Nucleus accumbens (tissue), 56 donors: ENCODE measurements around the gene ELFN1.

Experiments used
- DNase-seq, 56 donors: peaks; one replicate each; lab custom pipeline; 2025; lab: John Stamatoyannopoulos, UW

Gene ELFN1

DNA sequence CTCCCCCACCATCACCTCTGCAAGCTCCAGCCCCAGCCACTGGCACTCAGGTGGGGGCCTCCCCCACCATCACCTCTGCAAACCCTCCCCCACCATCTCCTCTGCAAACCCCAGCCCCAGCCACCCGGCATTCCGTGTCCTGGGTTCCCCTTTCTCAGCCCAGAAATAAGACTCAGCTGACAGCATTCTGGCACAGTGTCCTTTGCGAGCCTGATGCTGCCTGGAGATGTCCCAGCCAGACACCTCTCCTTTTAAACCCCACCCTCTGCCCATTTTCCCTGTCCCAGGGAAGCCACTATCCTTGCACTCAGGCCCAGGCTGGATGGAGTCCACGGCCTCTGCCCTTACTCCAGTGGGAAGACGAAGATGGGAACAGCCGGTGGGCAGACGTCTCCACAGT is 49.8 kb downstream of the ELFN1 start:
- DNase-seq, result no peak

DNA sequence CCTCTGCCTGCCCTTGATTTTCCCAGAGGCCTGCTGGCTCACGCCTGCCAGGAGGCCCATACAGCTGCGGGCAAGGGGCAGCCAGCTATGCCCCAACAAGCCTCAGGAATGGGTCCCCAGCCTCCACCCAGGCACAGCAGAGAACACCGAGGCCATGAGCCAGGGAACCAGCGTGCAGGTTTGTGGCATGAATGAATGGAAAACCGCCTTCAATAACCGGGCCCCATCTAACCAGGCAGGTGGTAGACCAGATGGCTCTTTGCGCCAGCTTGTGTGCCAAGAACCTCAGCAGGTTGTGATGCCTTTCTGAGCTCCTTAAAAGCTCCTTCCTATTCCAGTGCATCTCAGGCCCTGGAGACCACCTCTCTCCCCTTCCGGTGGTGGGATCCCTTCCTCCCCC is 50.2 kb downstream of the ELFN1 start:
- no peak for DNase-seq

DNA sequence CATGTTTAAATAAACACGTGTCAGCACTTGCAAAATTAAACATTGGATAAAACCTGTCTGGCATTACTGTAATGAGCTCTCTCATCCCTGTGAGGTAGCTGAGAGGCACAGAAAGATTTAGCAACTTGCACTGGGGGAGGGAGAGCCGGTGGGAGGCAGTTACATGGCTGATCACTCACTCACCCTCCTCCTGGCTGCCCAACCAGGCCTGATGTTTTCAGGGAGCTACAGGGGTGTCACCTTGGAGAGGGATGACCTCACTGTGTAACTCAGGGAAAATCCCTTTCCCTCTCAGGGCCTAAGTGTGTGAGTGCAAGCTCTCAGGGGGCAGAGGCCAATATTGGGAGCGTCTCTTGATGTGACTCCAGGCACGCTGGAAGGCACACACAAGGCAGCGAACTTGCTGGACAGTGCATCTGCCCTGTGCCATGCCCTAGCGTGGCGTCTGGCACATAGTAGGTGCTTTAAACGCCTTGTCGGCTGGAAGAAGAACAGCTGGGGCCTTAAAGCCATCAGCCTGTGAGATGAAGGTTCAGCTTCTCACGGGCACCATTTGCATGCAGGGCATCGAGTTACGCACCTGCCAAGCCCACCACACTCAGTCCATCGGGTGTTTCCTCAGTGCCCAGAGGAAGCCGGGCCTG is 51.1 kb downstream of the ELFN1 start:
- DNase-seq, result no peak

DNA sequence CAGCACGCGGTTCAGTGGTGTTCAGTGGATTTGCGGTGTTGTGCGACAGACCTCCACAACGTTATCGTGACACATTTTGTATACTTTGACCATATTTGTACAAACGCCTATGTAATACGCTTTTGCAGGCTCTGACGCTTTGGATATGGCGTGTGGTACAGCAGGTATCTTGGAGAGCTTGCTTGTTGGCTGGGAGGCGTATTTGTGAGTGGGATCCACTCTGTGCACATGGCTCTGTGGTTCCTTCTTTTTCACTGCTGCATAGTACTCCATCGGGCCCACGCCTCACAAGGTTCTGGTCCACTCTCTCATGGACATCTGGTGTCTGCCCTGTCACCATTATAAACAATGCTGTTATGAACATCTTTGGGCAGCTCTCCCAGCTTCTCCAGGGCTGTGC is 53.2 kb downstream of the ELFN1 start:
- DNase-seq, result no peak

DNA sequence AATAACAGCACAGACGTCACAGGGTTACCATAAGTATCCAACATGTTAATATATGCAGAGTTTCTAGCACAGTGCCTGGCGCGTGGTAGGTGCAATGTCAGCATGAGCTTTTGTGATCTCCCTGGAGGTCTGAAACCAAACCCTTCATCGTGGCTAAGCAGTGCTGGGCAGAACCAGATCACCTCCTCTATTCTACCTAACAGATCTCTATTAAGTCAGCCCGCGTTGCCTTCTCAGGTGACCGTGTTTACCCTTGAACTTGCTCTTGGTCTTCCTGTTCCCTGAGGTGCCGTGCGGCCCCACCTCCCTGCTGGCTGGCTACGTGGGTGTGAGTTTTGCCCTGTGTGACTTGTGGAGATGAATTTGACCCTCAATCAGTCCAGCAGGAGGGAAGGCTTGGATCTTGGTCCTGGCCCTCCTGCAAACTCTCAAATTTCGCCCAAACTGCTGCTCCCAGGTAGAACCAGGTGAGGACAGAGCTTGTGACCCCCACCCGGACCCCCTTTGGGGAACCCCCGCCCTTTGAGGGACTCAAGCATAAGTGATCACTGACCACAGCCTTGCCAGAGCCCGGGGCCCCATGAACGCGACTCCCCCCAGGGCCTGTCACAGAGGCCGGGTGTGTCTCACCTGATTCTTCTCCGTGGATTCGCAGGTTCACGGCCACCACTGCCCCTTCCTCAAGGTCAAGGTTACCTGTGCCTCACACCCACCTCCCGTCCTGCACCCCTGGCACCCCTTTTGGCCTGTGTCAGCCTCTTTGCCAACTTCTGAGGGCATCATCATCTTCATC is 54.2 kb downstream of the ELFN1 start:
- DNase-seq, result no peak

DNA sequence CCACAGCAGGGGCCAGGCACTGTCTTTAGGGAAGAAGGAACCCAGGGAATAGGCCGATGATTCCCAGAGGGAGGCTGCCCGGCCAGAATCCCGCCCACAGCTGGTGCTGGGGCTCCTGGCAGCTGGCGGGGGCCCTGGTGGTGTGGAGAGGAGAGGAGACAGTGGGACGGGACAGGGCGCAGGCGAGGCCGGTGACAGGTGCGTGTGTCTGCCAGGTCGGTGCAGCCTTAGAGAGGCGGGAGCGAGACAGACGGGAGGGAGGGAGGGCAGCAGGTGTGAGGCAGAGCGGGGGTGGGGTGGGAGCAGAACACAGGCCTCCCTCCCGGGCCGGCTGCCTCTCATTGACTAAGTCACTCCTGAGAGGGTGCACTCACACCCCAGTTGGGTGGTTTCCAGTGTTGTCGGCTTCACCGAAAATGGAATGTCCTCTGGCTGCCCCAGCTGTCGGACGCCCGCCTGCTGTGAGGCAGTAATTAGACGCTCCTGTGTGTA is 55.2 kb downstream of the ELFN1 start:
- no peak for DNase-seq

DNA sequence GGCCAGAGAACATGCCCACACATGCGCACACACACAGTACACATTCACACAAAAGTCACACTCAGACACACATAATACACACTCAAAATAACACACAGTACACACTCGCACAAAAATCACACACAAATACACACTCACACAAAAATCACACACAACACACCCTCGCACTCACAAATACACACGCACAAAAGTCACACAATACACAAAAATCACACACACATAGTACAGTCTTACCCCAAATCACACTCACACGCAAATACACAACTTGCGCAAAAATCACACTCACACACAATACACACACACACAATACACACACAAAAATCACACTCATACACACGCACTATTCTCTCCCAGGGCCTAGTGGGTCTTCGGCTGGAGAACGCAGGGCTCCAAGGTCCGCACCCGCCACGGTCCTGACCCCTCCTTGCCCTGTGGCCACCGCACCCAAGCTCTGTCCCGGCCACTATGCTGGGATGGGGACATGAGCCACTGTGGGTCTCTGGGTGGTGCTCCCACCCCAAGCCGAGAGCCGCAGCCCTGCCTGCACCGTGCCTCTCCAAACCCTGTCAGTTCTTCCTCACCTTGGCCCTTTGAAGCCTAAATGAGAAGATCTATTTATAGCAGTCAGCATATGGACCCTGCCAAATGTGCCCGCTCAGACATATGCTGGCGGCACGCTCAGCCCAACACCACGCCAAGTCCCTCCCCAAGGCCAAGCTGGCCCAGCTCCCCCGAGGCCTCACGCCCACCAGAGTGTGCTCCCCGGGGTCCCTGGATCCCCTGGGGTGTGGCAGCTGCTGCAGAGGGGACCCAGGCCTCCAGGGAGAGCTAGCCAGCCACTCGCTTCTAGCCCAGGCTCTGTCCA is 55.9 kb downstream of the ELFN1 start:
- no peak for DNase-seq

DNA sequence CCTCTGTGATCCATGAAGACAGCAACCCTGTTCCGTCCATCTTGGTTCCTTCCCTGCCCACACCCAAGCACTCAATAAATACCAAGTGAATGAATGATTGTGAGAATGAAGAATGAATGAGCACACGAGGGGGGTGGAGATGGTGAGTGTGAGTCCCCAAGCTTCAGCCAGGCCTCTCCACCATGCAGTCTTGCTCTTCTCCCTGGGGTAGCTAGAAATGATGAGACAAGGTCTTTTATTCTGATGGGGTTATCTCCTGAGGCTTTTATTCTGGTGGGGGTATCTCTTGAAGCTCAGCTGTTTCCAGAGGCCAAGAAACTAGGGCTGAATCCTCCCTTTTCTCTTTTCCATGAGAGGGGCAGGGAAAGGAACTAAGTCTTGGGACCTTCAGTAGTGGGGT is 57.0 kb downstream of the ELFN1 start:
- DNase-seq, result no peak

DNA sequence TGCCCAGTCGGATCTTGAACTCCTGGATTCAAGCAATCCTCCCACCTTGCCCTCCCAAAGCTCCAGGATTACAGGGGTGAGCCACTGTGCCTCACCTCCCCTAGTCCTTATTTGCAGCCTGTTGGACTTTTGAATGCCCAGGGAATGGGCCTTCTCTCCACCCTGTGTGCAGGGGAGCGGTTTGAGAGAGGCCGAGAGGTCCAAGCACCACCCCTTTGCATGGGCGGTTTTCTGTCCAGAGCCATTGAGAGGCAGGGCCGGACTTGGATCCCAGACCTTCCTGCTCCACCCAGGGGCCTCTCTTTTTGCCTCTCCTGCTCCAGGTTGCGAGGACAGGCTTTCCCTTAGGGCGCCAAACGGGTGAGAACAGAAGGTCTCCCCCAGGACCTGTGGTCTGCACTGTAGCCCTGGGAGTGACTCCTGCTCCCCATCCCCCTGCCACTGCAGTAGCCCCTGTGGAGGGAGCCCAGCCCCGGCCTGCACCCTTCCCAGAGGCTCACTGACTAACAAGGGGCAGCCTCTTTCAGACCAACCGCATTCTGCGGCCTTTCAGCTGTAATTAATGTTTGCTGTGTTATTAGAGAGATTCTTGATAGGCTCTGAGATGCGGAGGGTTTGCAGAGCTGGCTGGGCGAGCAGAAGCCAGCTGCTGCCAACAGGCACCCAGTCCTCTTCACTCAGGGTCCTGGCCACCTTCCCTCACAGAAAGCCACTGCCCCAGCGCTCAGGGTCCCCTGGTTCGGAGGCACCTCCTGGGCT is 57.9 kb downstream of the ELFN1 start:
- no peak for DNase-seq

DNA sequence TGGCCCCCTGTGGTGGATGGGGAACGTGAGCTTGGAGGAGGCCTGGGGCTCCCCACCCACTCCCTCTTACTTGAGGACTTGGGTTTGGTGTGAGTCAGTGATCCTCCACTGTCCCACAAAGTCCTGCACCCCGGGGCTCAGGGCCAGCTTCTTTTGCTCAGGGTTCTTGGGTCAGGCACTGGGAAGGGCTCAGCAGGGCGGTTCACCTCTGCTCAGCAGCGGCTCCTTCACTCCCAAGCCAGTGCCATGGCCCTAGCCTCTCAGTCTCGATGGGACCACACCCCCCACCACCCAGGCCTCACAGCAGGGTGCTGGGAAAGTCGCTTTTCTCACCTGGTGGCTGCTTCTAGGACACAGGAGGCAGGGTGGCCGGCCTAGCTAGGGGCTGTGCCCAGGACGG is 59.1 kb downstream of the ELFN1 start:
- no peak for DNase-seq

DNA sequence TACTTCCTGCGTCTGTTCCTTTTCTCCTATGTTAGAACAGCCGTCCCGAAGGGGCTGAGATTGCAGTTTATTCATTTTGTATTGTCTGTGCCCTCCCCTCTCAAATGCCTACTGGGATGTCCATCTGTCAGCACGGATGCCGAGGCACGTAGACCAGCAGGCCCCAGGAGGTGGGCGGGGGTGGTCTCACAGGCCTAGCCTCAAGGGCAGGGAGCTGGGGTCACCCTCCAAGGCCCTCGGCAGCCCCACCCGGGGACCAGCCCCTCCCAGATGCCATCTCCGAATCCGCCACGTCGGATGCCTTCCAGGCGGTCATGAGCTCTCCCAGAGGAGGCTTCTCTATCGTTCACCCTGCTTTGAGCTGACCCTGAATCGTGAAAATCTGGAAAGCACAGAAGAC is 59.7 kb downstream of the ELFN1 start:
- no peak for DNase-seq

DNA sequence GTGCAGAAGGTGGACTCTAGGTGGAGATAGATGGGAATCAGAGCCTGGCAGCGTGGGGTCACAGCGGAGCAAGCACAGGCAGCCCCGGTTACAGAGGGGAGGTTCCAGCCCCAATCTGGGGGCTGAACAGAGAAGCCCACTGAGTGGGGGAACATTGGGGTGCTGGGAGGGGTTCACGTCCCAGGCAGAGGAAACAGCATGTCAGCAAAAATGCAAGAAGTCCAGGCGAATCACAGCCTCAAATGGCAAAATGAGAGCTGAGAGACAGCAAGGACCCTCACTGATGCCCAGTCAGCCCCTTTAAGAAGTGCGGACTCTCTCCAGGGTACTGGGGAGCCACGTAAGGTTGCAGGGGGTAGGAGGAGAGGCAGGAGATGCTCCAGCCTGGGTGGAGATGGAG is 62.0 kb downstream of the ELFN1 start:
- no peak for DNase-seq

DNA sequence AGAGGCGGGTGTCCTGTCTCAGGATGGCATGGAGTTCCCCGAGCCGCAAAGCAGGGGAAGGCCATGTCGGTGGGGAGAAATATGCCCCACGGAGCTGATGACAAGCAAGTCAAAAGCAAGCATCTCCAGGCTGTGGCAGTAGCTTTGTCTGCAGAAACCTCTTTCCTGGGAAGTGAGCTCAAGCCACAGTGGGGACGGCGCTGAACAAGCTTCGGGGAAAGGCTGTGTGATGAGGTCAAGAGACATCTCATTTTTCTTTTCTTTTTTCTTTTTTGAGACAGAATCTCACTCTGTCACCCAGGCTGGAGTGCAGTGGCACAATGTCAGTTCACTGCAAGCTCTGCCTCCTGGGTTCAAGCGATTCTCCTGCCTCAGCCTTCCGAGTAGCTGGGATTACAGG is 62.6 kb downstream of the ELFN1 start:
- DNase-seq, result no peak

DNA sequence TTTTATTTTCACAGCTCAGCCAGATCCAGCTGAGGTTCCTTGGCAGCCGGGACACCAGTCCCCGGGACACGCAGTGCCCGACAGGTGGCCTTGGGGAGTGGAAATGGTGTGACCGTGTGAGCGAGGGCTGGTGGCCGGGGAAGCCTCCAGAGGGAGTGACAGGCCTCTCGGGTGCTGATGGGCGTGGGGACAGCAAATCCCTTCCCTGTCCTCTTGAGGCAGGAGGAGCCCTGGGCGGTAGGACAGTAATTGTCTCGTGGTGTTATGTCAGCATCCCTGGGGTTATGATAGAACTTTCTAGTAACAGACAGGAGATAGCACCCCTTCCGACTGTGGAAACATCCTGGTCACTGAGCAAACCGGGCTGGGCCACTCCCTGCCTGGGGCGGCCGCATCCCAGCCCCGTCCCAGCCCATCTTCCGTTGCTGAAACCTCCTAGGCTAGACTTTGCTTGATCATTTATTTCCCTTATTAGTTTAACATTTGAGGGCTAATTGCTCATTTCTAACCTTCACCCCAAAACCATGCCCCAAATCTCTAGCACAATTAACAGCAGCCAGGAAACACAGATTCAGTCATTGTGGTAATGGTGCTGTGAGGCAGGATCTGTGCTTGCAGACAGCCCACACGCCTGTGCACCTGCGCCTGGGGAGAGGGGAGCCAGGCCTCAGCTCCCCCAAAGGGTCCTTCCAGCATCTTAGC is 63.3 kb downstream of the ELFN1 start:
- DNase-seq, result no peak

DNA sequence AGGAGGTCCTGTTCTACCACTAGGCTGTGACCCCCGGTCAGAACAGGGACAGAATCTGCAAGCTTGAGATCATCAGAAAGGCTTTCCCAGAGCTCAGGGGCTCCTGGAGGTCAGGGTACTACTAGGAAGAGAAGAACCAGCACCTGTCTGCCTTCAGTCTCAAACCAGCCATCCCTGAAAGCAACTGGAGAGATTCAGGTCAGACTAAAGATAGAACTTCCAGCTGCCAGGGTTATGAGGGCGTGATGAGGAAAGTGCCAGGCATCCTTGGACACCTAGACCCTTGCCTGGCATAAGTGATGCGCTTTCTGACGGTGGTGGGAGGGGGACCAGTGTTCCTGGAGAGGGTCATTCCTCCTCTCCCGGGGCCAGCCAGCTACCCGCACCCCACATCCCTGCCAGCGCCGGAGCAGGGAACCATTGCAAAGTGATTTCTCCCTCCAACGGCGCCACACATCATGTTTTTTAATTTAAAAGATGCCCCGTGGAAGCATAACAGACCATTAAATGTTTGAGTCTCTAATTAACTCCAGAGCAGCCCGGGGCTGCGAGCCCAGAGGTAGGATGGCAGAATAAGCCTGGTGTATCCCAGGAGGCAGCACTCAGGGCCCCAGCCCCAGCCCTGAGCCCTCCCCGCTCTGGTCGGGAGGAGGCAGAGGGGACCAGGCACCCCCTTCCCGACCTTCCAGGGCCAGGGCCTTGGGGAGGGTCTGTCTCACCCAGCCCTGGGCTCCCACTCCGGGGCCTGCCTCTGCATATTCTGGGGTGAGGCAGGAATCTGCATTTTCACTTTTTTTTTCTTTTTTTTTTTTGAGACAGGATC is 64.0 kb downstream of the ELFN1 start:
- DNase-seq, result no peak

DNA sequence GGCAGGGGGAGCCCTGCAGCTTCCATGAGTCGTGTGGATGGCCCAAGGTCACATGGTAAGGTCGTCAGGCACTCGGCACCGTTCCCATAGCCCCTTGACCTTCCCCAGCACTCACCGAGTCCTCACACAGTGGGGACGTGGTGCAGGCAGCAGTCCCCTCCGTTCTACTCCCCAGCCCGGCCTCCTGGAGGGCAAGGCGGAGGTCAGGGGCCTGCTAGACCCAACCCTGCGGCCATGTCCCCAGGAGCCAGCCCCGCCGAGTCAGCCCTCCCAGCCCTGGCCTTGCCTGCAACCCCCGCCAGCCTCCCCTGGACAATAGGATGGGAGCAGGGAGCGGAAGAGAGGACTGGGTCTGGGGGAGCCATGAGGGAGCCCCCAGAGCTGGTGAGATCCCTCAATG is 65.2 kb downstream of the ELFN1 start:
- DNase-seq, result no peak

DNA sequence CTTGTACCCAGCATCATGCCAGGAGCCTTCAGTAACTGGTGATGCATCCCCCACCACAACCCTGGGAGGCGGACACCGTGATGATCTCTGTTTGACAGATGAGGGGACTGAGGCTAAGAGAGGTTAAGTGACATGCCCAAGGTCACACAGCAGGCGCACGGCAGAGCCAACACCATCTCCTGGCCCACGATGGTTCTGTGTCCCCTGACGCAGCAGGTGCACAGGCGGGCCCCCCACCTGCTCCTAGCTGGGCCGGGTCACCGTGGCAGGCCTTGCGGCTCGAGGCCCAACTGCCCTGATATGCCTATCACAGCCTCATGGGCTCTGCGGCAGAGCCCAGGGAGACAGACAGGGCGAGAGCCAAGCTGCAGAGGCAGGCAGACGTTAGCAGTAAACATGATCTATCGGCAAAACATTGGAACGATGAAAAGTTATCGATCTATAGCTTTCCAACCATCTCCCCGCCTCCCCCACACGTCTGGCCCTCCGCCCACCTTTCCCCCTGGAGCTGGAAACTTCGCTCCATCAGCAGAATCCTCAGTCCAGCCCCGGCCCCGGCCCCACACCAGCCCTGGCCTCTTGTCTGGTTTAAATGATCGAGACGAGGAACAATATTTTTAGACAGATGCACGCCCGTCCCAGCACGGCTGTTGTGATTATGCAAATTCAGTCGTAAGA is 65.9 kb downstream of the ELFN1 start:
- DNase-seq, result no peak

DNA sequence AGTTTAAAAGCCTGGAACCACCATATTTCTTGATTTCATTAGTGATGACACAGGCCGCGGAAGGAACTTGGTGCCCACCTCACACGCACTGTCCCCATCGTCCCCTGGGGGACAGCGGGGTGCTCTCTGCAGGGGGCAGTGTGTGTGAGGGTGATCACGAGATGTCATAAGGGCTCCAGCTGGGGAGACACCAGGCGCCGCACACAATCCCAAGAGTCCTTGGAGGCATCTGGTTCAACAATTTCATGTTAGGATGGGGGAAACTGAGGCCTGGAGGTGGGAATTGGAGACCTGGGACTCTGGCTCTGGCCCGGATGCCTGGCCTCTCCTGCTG is 66.4 kb downstream of the ELFN1 start:
- DNase-seq, result no peak

DNA sequence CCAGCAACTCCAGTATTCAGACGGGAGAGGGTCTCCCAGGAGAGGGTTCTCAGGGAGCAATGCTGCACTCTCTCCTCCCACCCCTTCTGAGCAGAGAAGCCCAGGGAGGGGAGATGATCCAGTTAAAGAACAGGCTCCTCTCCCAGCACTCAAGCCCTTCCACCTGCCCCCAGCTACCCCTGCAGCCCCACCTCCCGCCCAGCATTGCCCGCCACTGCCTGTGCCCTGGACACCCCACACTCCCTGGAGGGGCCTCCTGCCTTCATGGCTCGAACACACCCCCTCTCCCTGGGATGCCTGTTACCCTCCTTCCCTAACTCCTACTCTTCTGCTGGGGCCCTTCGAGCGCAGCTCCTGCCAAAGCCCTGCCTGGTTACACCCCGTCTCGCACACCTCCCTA is 66.8 kb downstream of the ELFN1 start:
- DNase-seq, result no peak
